HEK293 (cell line): ENCODE results near the gene NR1H2.

Experiments used
- CTCF ChIP-seq: fragments of 450-650 bp; formaldehyde crosslinking; IDR thresholded peaks from 2 replicates; pipeline ENCODE4 v1.5.1; 2016; ENCODE audit warnings: missing biosample characterization, missing genetic modification characterization
- PRDM6 ChIP-seq: fragments of 450-650 bp; formaldehyde crosslinking; IDR thresholded peaks from 2 replicates; pipeline ENCODE4 v1.5.1; 2017; ENCODE audit warnings: missing biosample characterization, missing genetic modification characterization
- REPIN1 ChIP-seq: fragments of 450-650 bp; formaldehyde crosslinking; IDR thresholded peaks from 2 replicates; pipeline ENCODE4 v1.5.1; 2017; ENCODE audit warnings: missing biosample characterization, missing genetic modification characterization, low read depth
- YY1 ChIP-seq: fragments of 450-650 bp; formaldehyde crosslinking; IDR thresholded peaks from 2 replicates; pipeline ENCODE4 v1.5.1; 2018; ENCODE audit warnings: missing biosample characterization, missing genetic modification characterization
- ZIC2 ChIP-seq: fragments of 450-650 bp; formaldehyde crosslinking; IDR thresholded peaks from 2 replicates; pipeline ENCODE4 v1.5.1; 2016; ENCODE audit warnings: missing biosample characterization, missing genetic modification characterization
- ZNF112 ChIP-seq: fragments of 450-650 bp; formaldehyde crosslinking; IDR thresholded peaks from 2 replicates; pipeline ENCODE4 v1.5.0; 2017; ENCODE audit warnings: missing biosample characterization, missing genetic modification characterization
- ZNF121 ChIP-seq: fragments of 450-650 bp; formaldehyde crosslinking; IDR thresholded peaks from 2 replicates; pipeline ENCODE4 v1.5.1; 2016; ENCODE audit warnings: missing biosample characterization, missing genetic modification characterization
- ZNF324 ChIP-seq: fragments of 450-650 bp; formaldehyde crosslinking; IDR thresholded peaks from 2 replicates; pipeline ENCODE4 v1.5.1; 2016; ENCODE audit warnings: missing biosample characterization, missing genetic modification characterization
- ZNF768 ChIP-seq: fragments of 450-650 bp; formaldehyde crosslinking; IDR thresholded peaks from 2 replicates; pipeline ENCODE4 v1.5.1; 2018; ENCODE audit warnings: missing biosample characterization, mild to moderate bottlenecking, missing genetic modification characterization
- TF ChIP-seq, protein P1 (sequence below): fragments of 450-650 bp; formaldehyde crosslinking; IDR thresholded peaks from 2 replicates; pipeline ENCODE4 v1.5.1; 2016; ENCODE audit warnings: missing biosample characterization, missing genetic modification characterization
- TF ChIP-seq, protein P2 (sequence below): fragments of 450-650 bp; formaldehyde crosslinking; IDR thresholded peaks from 2 replicates; pipeline ENCODE4 v1.5.1; 2016; ENCODE audit warnings: missing biosample characterization, missing genetic modification characterization

DNA sequence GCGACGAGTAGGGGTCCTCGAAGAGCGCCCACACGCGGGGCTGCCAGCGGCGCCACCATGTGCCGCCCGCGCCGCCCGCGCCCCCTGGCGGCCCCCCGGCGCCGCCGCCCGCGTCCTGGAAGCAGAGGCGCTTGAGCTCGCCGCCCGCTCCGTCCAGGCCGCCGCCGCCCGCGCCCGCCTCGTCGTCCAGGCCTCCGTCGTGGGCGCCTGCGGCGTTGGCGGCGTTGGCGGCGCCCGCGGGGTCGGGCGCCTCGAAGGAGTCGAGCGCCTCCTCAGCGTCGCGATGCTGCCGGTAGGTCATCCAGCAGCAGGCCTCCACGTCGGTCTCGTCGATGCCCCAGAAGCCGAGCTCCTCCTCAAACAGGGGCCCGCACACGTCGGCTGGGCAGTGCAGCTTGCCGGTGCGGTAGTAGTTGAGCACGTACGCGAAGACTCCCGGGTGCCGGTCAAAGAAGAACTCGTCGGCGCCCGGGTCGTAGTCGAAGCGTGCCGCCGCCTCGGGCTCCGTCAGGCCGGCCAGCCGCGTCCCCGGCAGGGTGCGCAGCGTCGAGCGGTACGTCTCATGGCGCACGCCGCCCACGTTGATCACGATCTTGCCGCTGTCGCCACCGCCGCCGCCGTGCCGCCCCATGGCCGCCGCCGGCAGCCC is 47.9 kb upstream of the NR1H2 start:
- TF ChIP-seq ZNF768 (tag by site-specific recombination) = no peak
- no peak for TF ChIP-seq REPIN1
- TF ChIP-seq, protein P1, sequence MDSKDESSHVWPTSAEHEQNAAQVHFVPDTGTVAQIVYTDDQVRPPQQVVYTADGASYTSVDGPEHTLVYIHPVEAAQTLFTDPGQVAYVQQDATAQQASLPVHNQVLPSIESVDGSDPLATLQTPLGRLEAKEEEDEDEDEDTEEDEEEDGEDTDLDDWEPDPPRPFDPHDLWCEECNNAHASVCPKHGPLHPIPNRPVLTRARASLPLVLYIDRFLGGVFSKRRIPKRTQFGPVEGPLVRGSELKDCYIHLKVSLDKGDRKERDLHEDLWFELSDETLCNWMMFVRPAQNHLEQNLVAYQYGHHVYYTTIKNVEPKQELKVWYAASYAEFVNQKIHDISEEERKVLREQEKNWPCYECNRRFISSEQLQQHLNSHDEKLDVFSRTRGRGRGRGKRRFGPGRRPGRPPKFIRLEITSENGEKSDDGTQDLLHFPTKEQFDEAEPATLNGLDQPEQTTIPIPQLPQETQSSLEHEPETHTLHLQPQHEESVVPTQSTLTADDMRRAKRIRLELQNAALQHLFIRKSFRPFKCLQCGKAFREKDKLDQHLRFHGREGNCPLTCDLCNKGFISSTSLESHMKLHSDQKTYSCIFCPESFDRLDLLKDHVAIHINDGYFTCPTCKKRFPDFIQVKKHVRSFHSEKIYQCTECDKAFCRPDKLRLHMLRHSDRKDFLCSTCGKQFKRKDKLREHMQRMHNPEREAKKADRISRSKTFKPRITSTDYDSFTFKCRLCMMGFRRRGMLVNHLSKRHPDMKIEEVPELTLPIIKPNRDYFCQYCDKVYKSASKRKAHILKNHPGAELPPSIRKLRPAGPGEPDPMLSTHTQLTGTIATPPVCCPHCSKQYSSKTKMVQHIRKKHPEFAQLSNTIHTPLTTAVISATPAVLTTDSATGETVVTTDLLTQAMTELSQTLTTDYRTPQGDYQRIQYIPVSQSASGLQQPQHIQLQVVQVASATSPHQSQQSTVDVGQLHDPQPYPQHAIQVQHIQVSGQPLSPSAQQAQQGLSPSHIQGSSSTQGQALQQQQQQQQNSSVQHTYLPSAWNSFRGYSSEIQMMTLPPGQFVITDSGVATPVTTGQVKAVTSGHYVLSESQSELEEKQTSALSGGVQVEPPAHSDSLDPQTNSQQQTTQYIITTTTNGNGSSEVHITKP (tag by site-specific recombination) = no peak
- TF ChIP-seq ZNF324 (tag by site-specific recombination) = no peak
- no peak for TF ChIP-seq ZIC2 (tag by site-specific recombination)
- TF ChIP-seq PRDM6 (tag by site-specific recombination) = no peak
- TF ChIP-seq ZNF121 = no peak
- TF ChIP-seq, protein P2, sequence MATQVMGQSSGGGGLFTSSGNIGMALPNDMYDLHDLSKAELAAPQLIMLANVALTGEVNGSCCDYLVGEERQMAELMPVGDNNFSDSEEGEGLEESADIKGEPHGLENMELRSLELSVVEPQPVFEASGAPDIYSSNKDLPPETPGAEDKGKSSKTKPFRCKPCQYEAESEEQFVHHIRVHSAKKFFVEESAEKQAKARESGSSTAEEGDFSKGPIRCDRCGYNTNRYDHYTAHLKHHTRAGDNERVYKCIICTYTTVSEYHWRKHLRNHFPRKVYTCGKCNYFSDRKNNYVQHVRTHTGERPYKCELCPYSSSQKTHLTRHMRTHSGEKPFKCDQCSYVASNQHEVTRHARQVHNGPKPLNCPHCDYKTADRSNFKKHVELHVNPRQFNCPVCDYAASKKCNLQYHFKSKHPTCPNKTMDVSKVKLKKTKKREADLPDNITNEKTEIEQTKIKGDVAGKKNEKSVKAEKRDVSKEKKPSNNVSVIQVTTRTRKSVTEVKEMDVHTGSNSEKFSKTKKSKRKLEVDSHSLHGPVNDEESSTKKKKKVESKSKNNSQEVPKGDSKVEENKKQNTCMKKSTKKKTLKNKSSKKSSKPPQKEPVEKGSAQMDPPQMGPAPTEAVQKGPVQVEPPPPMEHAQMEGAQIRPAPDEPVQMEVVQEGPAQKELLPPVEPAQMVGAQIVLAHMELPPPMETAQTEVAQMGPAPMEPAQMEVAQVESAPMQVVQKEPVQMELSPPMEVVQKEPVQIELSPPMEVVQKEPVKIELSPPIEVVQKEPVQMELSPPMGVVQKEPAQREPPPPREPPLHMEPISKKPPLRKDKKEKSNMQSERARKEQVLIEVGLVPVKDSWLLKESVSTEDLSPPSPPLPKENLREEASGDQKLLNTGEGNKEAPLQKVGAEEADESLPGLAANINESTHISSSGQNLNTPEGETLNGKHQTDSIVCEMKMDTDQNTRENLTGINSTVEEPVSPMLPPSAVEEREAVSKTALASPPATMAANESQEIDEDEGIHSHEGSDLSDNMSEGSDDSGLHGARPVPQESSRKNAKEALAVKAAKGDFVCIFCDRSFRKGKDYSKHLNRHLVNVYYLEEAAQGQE (tag by site-specific recombination) = no peak
- peak; percentile 59; the same call in 1 of the 2 replicates for TF ChIP-seq CTCF (tag by site-specific recombination)
- no peak for TF ChIP-seq YY1 (tag by site-specific recombination)
- no peak for TF ChIP-seq ZNF112 (tag by site-specific recombination)
